Measurements from ENCODE around the gene TTC17.

GRCh38 chr11:43328482-43328881, 30.2 kb upstream of the TTC17 start:
- TF ChIP-seq CTCF (conservative IDR thresholded peaks at IDR 0.05; ENCODE audit: low read depth, low read length): no peak
- no peak for TF ChIP-seq RFX5 (IDR thresholded peaks at IDR 0.05; ENCODE audit: low read depth, low read length)
- TF ChIP-seq MXI1 (IDR thresholded peaks at IDR 0.05; ENCODE audit: borderline replicate concordance, low read depth, low read length): no peak
- no peak for TF ChIP-seq MAZ (IDR thresholded peaks at IDR 0.05; ENCODE audit: borderline replicate concordance, low read depth, low read length)
- no peak for TF ChIP-seq MAFK (IDR thresholded peaks at IDR 0.05; ENCODE audit: low read depth, low read length)
- TF ChIP-seq POLR2A (IDR thresholded peaks at IDR 0.05; ENCODE audit: low read depth, low read length): no peak
- TF ChIP-seq CEBPB (IDR thresholded peaks at IDR 0.05; ENCODE audit: low read depth, low read length): no peak
- no peak for TF ChIP-seq FOS (IDR thresholded peaks at IDR 0.05; ENCODE audit: low read depth, low read length)
- TF ChIP-seq CHD1 (IDR thresholded peaks at IDR 0.05; ENCODE audit: low read depth, low read length): no peak
